Mesendoderm (in vitro differentiated cells): Measurements from ENCODE around the gene KLHL22.

Experiments used
- DNase-seq: peaks from one replicate; pipeline ENCODE4 v3.0.0; 2013
- H2AK5ac ChIP-seq: 2 replicates; pipeline ENCODE4 v1.6.1; 2013; ENCODE audit warnings: low read length, inconsistent platforms
- H2BK120ac ChIP-seq: 2 replicates; pipeline ENCODE4 v1.6.1; 2013; ENCODE audit warnings: low read depth, mild to moderate bottlenecking, low read length, moderate library complexity, mixed read lengths
- H2BK15ac ChIP-seq: replicated peaks from 2 replicates; pipeline ENCODE4 v1.6.1; 2013; ENCODE audit warnings: low read depth, mild to moderate bottlenecking, moderate library complexity
- H2BK5ac ChIP-seq: 2 replicates; pipeline ENCODE4 v1.6.1; 2013; ENCODE audit warnings: low read length, inconsistent platforms
- H3K18ac ChIP-seq: 2 replicates; pipeline ENCODE4 v1.6.1; 2013; ENCODE audit warnings: mild to moderate bottlenecking, low read length, mixed read lengths
- H3K23ac ChIP-seq: one replicate; pipeline ENCODE4 v1.6.1; 2013; ENCODE audit warnings: low read length
- H3K27ac ChIP-seq: 2 replicates; pipeline ENCODE4 v1.5.1; 2013; ENCODE audit warnings: low read depth, mild to moderate bottlenecking, inconsistent platforms, low read length, moderate library complexity
- H3K27me3 ChIP-seq: 2 replicates; pipeline ENCODE4 v1.6.1; 2013; ENCODE audit warnings: low read length, control low read depth, mild to moderate bottlenecking, inconsistent platforms; ENCODE audit not compliant: insufficient read depth, poor library complexity
- H3K36me3 ChIP-seq: 2 replicates; pipeline ENCODE4 v1.6.1; 2013; ENCODE audit warnings: low read length, inconsistent platforms; ENCODE audit not compliant: control insufficient read depth, insufficient read depth
- H3K4ac ChIP-seq: one replicate; pipeline ENCODE4 v1.6.1; 2013; ENCODE audit warnings: low read depth, mild to moderate bottlenecking, low read length, moderate library complexity
- H3K4me1 ChIP-seq: 2 replicates; pipeline ENCODE4 v1.6.1; 2013; ENCODE audit warnings: low read depth, low read length, inconsistent platforms; ENCODE audit not compliant: control insufficient read depth
- H3K4me2 ChIP-seq: 2 replicates; pipeline ENCODE4 v1.6.1; 2013; ENCODE audit warnings: low read length
- H3K4me3 ChIP-seq: 2 replicates; pipeline ENCODE4 v1.5.1; 2013; ENCODE audit warnings: mild to moderate bottlenecking, low read length
- H3K56ac ChIP-seq: one replicate; pipeline ENCODE4 v1.6.1; 2013; ENCODE audit warnings: low read length
- H3K79me1 ChIP-seq: 2 replicates; pipeline ENCODE4 v1.6.1; 2013; ENCODE audit warnings: low read length, inconsistent platforms
- H3K79me2 ChIP-seq: 2 replicates; pipeline ENCODE4 v1.6.1; 2013; ENCODE audit warnings: mild to moderate bottlenecking, low read length; ENCODE audit not compliant: control insufficient read depth, insufficient read depth
- H3K9ac ChIP-seq: 2 replicates; pipeline ENCODE4 v1.6.1; 2013; ENCODE audit warnings: low read length, inconsistent platforms
- H4K5ac ChIP-seq: one replicate; pipeline ENCODE4 v1.6.1; 2013; ENCODE audit warnings: low read length
- H4K8ac ChIP-seq: one replicate; pipeline ENCODE4 v1.6.1; 2013; ENCODE audit warnings: low read depth, mild to moderate bottlenecking, control low read depth, low read length, moderate library complexity
- WGBS: extraction: QIAGEN DNeasy Blood & Tissue Kit; methylation state at CpG from one replicate; pipeline ENCODE4 v1.1.7; 2013; ENCODE audit warnings: low lambda C conversion rate, missing lambda C conversion rate; ENCODE audit not compliant: insufficient coverage; ENCODE audit errors: extremely low coverage; 5-methylcytosine and 5-hydroxymethylcytosine counted together

The KLHL22 gene

GRCh38 chr22:20423906-20424551 lies 71.6 kb downstream of the KLHL22 start:
- no peak for DNase-seq
- H3K4me2 ChIP-seq, result no peak overlapping the region
- no peaks in the 10 kb centered on the region for H3K79me2 ChIP-seq
- H3K18ac ChIP-seq, result no peak overlapping the region
- no peaks in the 10 kb centered on the region for H3K79me1 ChIP-seq
- H3K4ac ChIP-seq, result no peak overlapping the region
- no peak overlapping the region for H3K9ac ChIP-seq
- H2BK5ac ChIP-seq, result no peak overlapping the region
- no peak overlapping the region for H2BK120ac ChIP-seq
- H4K5ac ChIP-seq, result no peak overlapping the region
- no peak overlapping the region for H3K27ac ChIP-seq
- peak overlapping the region; percentile 25 for H3K56ac ChIP-seq
- H2AK5ac ChIP-seq, result no peak overlapping the region
- no peak overlapping the region for H3K23ac ChIP-seq
- H3K4me1 ChIP-seq, result no peaks in the 10 kb centered on the region
- H2BK15ac ChIP-seq, result no peak overlapping the region
- WGBS, result no CpG with 5 or more reads among the region's 31 CpGs
- H4K8ac ChIP-seq, result no peak overlapping the region
- peaks cover 4% of the 10 kb centered on the region for H3K36me3 ChIP-seq
- no peaks in the 10 kb centered on the region for H3K27me3 ChIP-seq
- no peak overlapping the region for H3K4me3 ChIP-seq

- H3K23ac ChIP-seq, result no peak overlapping the region
- H3K4me2 ChIP-seq, result no peak overlapping the region
- no peak overlapping the region for H3K18ac ChIP-seq
- no peak overlapping the region for H4K8ac ChIP-seq
- no CpG with 5 or more reads among the region's 20 CpGs for WGBS
- no peaks in the 10 kb centered on the region for H3K27me3 ChIP-seq
- peaks cover 4% of the 10 kb centered on the region for H3K36me3 ChIP-seq
- no peak overlapping the region for H3K4ac ChIP-seq
- no peaks in the 10 kb centered on the region for H3K79me2 ChIP-seq
- no peak overlapping the region for H3K4me3 ChIP-seq
- no peak overlapping the region for H3K27ac ChIP-seq
- H3K56ac ChIP-seq, result peak overlapping the region; percentile 25
- H2BK5ac ChIP-seq, result no peak overlapping the region
- H2BK120ac ChIP-seq, result no peak overlapping the region
- no peak overlapping the region for H2AK5ac ChIP-seq
- no peak overlapping the region for H2BK15ac ChIP-seq
- no peak overlapping the region for H3K9ac ChIP-seq
- no peaks in the 10 kb centered on the region for H3K4me1 ChIP-seq
- H3K79me1 ChIP-seq, result no peaks in the 10 kb centered on the region
- no peak overlapping the region for H4K5ac ChIP-seq
- DNase-seq, result no peak
Measured at GRCh38 chr22:20423008-20423905, 72.3 kb downstream of the KLHL22 start.

- Histone ChIP-seq H3K56ac (no peak overlapping the region), H2BK5ac (no peak overlapping the region), H3K27ac (no peak overlapping the region), H3K4me1 (no peaks in the 10 kb centered on the region), H3K4ac (no peak overlapping the region), H3K27me3 (no peaks in the 10 kb centered on the region), H3K18ac (no peak overlapping the region), H2BK15ac (no peak overlapping the region), H3K9ac (no peak overlapping the region), H2BK120ac (no peak overlapping the region), H3K36me3 (peaks cover 2% of the 10 kb centered on the region), H3K79me1 (no peaks in the 10 kb centered on the region), H3K4me2 (no peak overlapping the region), H4K5ac (no peak overlapping the region), H3K23ac (no peak overlapping the region), H3K79me2 (no peaks in the 10 kb centered on the region), H4K8ac (no peak overlapping the region), H2AK5ac (no peak overlapping the region), H3K4me3 (no peak overlapping the region)
- DNase-seq, result no peak
- WGBS, result no CpG with 5 or more reads among the region's 21 CpGs
Measured at GRCh38 chr22:20422271-20423007, 73.2 kb downstream of the KLHL22 start.

- Histone ChIP-seq H3K4me3 (no peak overlapping the region), H2AK5ac (no peak overlapping the region), H3K4me1 (no peaks in the 10 kb centered on the region), H3K4ac (no peak overlapping the region), H3K27ac (no peak overlapping the region), H2BK15ac (no peak overlapping the region), H3K23ac (no peak overlapping the region), H4K5ac (no peak overlapping the region), H3K79me2 (no peaks in the 10 kb centered on the region), H3K18ac (no peak overlapping the region), H3K27me3 (no peaks in the 10 kb centered on the region), H2BK120ac (no peak overlapping the region), H3K9ac (no peak overlapping the region), H2BK5ac (no peak overlapping the region), H3K79me1 (no peaks in the 10 kb centered on the region), H3K56ac (no peak overlapping the region), H3K4me2 (no peak overlapping the region), H3K36me3 (peaks cover 1% of the 10 kb centered on the region), H4K8ac (no peak overlapping the region)
- no peak for DNase-seq
- no CpG with 5 or more reads among the region's 7 CpGs for WGBS
Measured at GRCh38 chr22:20421507-20421874, 74.1 kb downstream of the KLHL22 start.

- Histone ChIP-seq H3K9ac (no peak overlapping the region), H3K56ac (no peak overlapping the region), H3K23ac (no peak overlapping the region), H2BK120ac (no peak overlapping the region), H3K27me3 (no peaks in the 10 kb centered on the region), H3K4me1 (no peaks in the 10 kb centered on the region), H4K5ac (no peak overlapping the region), H4K8ac (no peak overlapping the region), H2AK5ac (no peak overlapping the region), H3K4ac (no peak overlapping the region), H3K79me1 (no peaks in the 10 kb centered on the region), H3K4me3 (no peak overlapping the region), H3K27ac (no peak overlapping the region), H3K18ac (no peak overlapping the region), H2BK5ac (no peak overlapping the region), H2BK15ac (no peak overlapping the region), H3K4me2 (no peak overlapping the region), H3K36me3 (no peaks in the 10 kb centered on the region), H3K79me2 (no peaks in the 10 kb centered on the region)
- DNase-seq, result no peak
- no CpG with 5 or more reads among the region's 11 CpGs for WGBS
Measured at GRCh38 chr22:20420157-20420842, 75.3 kb downstream of the KLHL22 start.
